Measurements from ENCODE around the gene GATAD1.

GRCh38 chr7:92432299-92432946 lies 14.9 kb upstream of the GATAD1 start:
- TF ChIP-seq, protein P1, sequence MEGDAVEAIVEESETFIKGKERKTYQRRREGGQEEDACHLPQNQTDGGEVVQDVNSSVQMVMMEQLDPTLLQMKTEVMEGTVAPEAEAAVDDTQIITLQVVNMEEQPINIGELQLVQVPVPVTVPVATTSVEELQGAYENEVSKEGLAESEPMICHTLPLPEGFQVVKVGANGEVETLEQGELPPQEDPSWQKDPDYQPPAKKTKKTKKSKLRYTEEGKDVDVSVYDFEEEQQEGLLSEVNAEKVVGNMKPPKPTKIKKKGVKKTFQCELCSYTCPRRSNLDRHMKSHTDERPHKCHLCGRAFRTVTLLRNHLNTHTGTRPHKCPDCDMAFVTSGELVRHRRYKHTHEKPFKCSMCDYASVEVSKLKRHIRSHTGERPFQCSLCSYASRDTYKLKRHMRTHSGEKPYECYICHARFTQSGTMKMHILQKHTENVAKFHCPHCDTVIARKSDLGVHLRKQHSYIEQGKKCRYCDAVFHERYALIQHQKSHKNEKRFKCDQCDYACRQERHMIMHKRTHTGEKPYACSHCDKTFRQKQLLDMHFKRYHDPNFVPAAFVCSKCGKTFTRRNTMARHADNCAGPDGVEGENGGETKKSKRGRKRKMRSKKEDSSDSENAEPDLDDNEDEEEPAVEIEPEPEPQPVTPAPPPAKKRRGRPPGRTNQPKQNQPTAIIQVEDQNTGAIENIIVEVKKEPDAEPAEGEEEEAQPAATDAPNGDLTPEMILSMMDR (conservative IDR thresholded peaks at IDR 0.05): no peak
- no peak for TF ChIP-seq ZFX (IDR thresholded peaks at IDR 0.05)
